ENCODE data around the gene MYO1E. TPM values are rescaled to one million over a fixed set of nuclear protein-coding genes. Genes with fewer than 3 reads are reported as not detected.

The MYO1E gene
- polyA plus RNA-seq, 1 donor from 2014 or later: 0.38 TPM

DNA sequence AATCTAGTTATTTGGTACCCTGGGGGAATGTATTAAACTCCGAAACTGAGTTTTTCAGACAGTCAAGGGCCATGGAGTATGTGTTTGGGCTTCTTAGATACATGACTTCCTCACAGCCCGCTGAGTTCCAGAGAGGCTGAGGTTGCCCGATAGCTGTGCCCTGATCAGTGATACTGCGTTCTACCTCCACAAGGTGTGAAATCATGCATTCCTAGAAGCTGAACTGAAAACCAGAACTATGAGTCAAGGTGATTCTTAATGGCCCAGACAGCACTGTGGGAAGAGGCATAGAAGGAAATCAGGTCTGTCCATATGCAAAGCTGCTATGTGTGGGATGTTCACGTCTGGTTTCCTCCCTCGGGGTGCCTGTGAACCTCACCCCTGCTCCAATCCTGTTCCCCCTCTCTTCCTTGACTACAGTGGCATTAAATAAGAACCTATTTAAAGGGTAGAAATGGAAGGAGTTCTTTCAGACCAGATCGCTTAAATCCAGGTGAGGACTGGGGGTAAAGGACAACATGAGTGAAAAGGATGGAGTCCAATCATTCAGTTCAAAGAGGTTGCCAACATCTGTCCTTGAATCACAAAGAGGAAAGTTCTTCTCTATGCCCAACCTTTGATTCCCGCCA, 74.3 kb downstream of the MYO1E start:
- Histone ChIP-seq H3K4me3 (ENCODE audit: low read length) (no peak overlapping the region), H3K9ac (ENCODE audit: low read length) (no peak overlapping the region), H3K9me3 (ENCODE audit: low read length) (no peaks in the 10 kb centered on the region), H3K27ac (ENCODE audit: low read length) (no peak overlapping the region), H3K9me2 (ENCODE audit: insufficient read depth, low read length) (no peaks in the 10 kb centered on the region), H3K27me3 (ENCODE audit: insufficient read depth, low read depth, low read length) (no peaks in the 10 kb centered on the region), H4K20me1 (ENCODE audit: insufficient read depth) (no peaks in the 10 kb centered on the region), H3K79me2 (replicated peaks; ENCODE audit: insufficient read depth, low read length) (no peaks in the 10 kb centered on the region), H2AFZ (ENCODE audit: low read depth, low read length) (no peak overlapping the region), H3K36me3 (ENCODE audit: insufficient read depth, low read length) (no peaks in the 10 kb centered on the region), H3F3A (ENCODE audit: insufficient read depth, low read length, poor library complexity, severe bottlenecking) (no peaks in the 10 kb centered on the region), H3K4me2 (ENCODE audit: low read length) (no peak overlapping the region)
- TF ChIP-seq MXI1 (conservative IDR thresholded peaks at IDR 0.05; ENCODE audit: poor library complexity, severe bottlenecking) (no peak), EZH2 (IDR thresholded peaks at IDR 0.05; ENCODE audit: borderline replicate concordance, insufficient read depth, low read length, poor library complexity, severe bottlenecking) (no peak), EP300 (conservative IDR thresholded peaks at IDR 0.05; ENCODE audit: poor library complexity, severe bottlenecking) (no peak), TAF1 (IDR thresholded peaks at IDR 0.05; ENCODE audit: low read depth) (no peak), RAD21 (conservative IDR thresholded peaks at IDR 0.05) (no peak), POLR2AphosphoS5 (IDR thresholded peaks at IDR 0.05) (no peak), SMC3 (conservative IDR thresholded peaks at IDR 0.05; ENCODE audit: poor library complexity) (no peak)
- TF ChIP-seq, protein P1, sequence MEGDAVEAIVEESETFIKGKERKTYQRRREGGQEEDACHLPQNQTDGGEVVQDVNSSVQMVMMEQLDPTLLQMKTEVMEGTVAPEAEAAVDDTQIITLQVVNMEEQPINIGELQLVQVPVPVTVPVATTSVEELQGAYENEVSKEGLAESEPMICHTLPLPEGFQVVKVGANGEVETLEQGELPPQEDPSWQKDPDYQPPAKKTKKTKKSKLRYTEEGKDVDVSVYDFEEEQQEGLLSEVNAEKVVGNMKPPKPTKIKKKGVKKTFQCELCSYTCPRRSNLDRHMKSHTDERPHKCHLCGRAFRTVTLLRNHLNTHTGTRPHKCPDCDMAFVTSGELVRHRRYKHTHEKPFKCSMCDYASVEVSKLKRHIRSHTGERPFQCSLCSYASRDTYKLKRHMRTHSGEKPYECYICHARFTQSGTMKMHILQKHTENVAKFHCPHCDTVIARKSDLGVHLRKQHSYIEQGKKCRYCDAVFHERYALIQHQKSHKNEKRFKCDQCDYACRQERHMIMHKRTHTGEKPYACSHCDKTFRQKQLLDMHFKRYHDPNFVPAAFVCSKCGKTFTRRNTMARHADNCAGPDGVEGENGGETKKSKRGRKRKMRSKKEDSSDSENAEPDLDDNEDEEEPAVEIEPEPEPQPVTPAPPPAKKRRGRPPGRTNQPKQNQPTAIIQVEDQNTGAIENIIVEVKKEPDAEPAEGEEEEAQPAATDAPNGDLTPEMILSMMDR (IDR thresholded peaks at IDR 0.05; ENCODE audit: poor library complexity, severe bottlenecking): no peak
- TF ChIP-seq, protein P2, sequence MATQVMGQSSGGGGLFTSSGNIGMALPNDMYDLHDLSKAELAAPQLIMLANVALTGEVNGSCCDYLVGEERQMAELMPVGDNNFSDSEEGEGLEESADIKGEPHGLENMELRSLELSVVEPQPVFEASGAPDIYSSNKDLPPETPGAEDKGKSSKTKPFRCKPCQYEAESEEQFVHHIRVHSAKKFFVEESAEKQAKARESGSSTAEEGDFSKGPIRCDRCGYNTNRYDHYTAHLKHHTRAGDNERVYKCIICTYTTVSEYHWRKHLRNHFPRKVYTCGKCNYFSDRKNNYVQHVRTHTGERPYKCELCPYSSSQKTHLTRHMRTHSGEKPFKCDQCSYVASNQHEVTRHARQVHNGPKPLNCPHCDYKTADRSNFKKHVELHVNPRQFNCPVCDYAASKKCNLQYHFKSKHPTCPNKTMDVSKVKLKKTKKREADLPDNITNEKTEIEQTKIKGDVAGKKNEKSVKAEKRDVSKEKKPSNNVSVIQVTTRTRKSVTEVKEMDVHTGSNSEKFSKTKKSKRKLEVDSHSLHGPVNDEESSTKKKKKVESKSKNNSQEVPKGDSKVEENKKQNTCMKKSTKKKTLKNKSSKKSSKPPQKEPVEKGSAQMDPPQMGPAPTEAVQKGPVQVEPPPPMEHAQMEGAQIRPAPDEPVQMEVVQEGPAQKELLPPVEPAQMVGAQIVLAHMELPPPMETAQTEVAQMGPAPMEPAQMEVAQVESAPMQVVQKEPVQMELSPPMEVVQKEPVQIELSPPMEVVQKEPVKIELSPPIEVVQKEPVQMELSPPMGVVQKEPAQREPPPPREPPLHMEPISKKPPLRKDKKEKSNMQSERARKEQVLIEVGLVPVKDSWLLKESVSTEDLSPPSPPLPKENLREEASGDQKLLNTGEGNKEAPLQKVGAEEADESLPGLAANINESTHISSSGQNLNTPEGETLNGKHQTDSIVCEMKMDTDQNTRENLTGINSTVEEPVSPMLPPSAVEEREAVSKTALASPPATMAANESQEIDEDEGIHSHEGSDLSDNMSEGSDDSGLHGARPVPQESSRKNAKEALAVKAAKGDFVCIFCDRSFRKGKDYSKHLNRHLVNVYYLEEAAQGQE (IDR thresholded peaks at IDR 0.05; ENCODE audit: borderline replicate concordance): no peak

GRCh38 chr15:59296181-59296617, 76.5 kb downstream of the MYO1E start:
- Histone ChIP-seq H3K9me3 (ENCODE audit: low read length) (no peaks in the 10 kb centered on the region), H3K4me2 (ENCODE audit: low read length) (no peak overlapping the region), H3K9ac (ENCODE audit: low read length) (no peak overlapping the region), H3F3A (ENCODE audit: insufficient read depth, low read length, poor library complexity, severe bottlenecking) (no peaks in the 10 kb centered on the region), H3K79me2 (replicated peaks; ENCODE audit: insufficient read depth, low read length) (no peaks in the 10 kb centered on the region), H3K27ac (ENCODE audit: low read length) (no peak overlapping the region), H3K36me3 (ENCODE audit: insufficient read depth, low read length) (no peaks in the 10 kb centered on the region), H2AFZ (ENCODE audit: low read depth, low read length) (no peak overlapping the region), H3K4me3 (ENCODE audit: low read length) (no peak overlapping the region), H3K27me3 (ENCODE audit: insufficient read depth, low read depth, low read length) (no peaks in the 10 kb centered on the region), H3K9me2 (ENCODE audit: insufficient read depth, low read length) (no peaks in the 10 kb centered on the region), H4K20me1 (ENCODE audit: insufficient read depth) (no peaks in the 10 kb centered on the region)
- TF ChIP-seq, protein P2 (IDR thresholded peaks at IDR 0.05; ENCODE audit: borderline replicate concordance): no peak
- TF ChIP-seq RAD21 (conservative IDR thresholded peaks at IDR 0.05) (no peak), MXI1 (conservative IDR thresholded peaks at IDR 0.05; ENCODE audit: poor library complexity, severe bottlenecking) (no peak), SMC3 (conservative IDR thresholded peaks at IDR 0.05; ENCODE audit: poor library complexity) (no peak), POLR2AphosphoS5 (IDR thresholded peaks at IDR 0.05) (no peak), TAF1 (IDR thresholded peaks at IDR 0.05; ENCODE audit: low read depth) (no peak), EP300 (conservative IDR thresholded peaks at IDR 0.05; ENCODE audit: poor library complexity, severe bottlenecking) (no peak), EZH2 (IDR thresholded peaks at IDR 0.05; ENCODE audit: borderline replicate concordance, insufficient read depth, low read length, poor library complexity, severe bottlenecking) (no peak)
- TF ChIP-seq, protein P1 (IDR thresholded peaks at IDR 0.05; ENCODE audit: poor library complexity, severe bottlenecking): no peak
